HG03575 (cell line): ENCODE data around the gene CCDC102A.

Experiments used
- ATAC-seq: cut with Tn5 transposase; IDR thresholded peaks from one replicate; pipeline ENCODE4 v1.9.1; 2021; ENCODE audit not compliant: unreplicated experiment, insufficient number of reproducible peaks, low FRiP score; ENCODE audit errors: extremely low read depth

CCDC102A gene

GRCh38 chr16:57485091-57485915, 51.1 kb downstream of the CCDC102A start:
- ATAC-seq, result no peak

- ATAC-seq, result no peak
Observed at GRCh38 chr16:57484515-57485005, 51.8 kb downstream of the CCDC102A start.

- no peak for ATAC-seq
Observed at GRCh38 chr16:57483725-57484514, 52.5 kb downstream of the CCDC102A start.

GRCh38 chr16:57482845-57483545, 53.4 kb downstream of the CCDC102A start:
- ATAC-seq, result no peak

GRCh38 chr16:57481421-57481820, 55.0 kb downstream of the CCDC102A start:
- ATAC-seq, result no peak

GRCh38 chr16:57480754-57481230, 55.6 kb downstream of the CCDC102A start:
- ATAC-seq, result no peak

- no peak for ATAC-seq
Observed at GRCh38 chr16:57479976-57480753, 56.2 kb downstream of the CCDC102A start.

GRCh38 chr16:57479205-57479975, 57.0 kb downstream of the CCDC102A start:
- no peak for ATAC-seq

GRCh38 chr16:57478396-57479204, 57.8 kb downstream of the CCDC102A start:
- no peak for ATAC-seq

GRCh38 chr16:57477531-57478202, 58.7 kb downstream of the CCDC102A start:
- ATAC-seq, result no peak

- no peak for ATAC-seq
Observed at GRCh38 chr16:57476546-57477410, 59.6 kb downstream of the CCDC102A start.

GRCh38 chr16:57475711-57476339, 60.5 kb downstream of the CCDC102A start:
- peak; percentile 79 for ATAC-seq

- ATAC-seq, result no peak
Observed at GRCh38 chr16:57474671-57475661, 61.4 kb downstream of the CCDC102A start.

GRCh38 chr16:57473906-57474305, 62.5 kb downstream of the CCDC102A start:
- ATAC-seq, result no peak
